ENCODE data around the gene STIP1.

STIP1 gene

DNA sequence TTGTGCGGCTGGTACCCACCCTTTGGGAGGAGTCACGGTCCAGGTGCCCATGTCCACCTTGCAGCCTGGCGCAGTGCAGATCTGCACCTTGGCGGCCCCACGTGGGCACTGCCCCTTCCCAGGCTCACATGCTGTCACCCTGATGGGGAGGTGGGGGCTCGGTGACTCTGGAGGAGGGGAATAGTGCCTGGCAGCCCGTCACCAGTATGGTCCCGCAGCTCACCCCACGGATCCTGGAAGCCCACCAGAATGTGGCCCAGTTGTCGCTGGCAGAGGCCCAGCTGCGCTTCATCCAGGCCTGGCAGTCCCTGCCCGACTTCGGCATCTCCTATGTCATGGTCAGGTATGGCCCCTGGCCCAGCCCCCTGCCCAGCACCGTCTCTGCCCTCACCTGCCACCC lies 34.8 kb downstream of the STIP1 start:
- Mint-ChIP-seq H3K9me3 (ENCODE audit: low read depth) (no peaks in the 10 kb centered on the region), H3K27ac (no peak overlapping the region), H3K4me1 (ENCODE audit: low read depth) (peaks cover 6% of the 10 kb centered on the region), H3K27me3 (no peaks in the 10 kb centered on the region), H3K36me3 (no peaks in the 10 kb centered on the region), H3K4me3 (no peak overlapping the region)

- H3K27me3 Mint-ChIP-seq, result no peaks in the 10 kb centered on the region
- no peaks in the 10 kb centered on the region for H3K9me3 Mint-ChIP-seq (ENCODE audit: low read depth)
- H3K36me3 Mint-ChIP-seq, result no peaks in the 10 kb centered on the region
- no peak overlapping the region for H3K4me3 Mint-ChIP-seq
- peaks cover 9% of the 10 kb centered on the region for H3K4me1 Mint-ChIP-seq (ENCODE audit: low read depth)
- H3K27ac Mint-ChIP-seq, result no peak overlapping the region
These were observed 36.7 kb downstream of the STIP1 start for GRCh38 chr11:64222651-64223000.

DNA sequence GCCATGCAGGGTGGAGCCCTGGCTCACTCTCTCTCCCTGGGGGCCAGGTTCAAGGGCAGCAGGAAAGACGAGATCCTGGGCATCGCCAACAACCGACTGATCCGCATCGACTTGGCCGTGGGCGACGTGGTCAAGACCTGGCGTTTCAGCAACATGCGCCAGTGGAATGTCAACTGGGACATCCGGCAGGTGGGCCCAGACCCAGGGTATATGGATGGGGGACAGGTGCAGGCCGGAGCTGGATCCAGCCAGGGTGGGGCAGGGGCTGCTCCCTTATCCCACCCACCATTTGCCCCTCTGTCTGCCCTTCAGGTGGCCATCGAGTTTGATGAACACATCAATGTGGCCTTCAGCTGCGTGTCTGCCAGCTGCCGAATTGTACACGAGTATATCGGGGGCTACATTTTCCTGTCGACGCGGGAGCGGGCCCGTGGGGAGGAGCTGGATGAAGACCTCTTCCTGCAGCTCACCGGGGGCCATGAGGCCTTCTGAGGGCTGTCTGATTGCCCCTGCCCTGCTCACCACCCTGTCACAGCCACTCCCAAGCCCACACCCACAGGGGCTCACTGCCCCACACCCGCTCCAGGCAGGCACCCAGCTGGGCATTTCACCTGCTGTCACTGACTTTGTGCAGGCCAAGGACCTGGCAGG lies 37.2 kb downstream of the STIP1 start:
- no peak overlapping the region for H3K4me3 Mint-ChIP-seq
- H3K36me3 Mint-ChIP-seq, result no peaks in the 10 kb centered on the region
- H3K9me3 Mint-ChIP-seq (ENCODE audit: low read depth), result no peaks in the 10 kb centered on the region
- H3K4me1 Mint-ChIP-seq (ENCODE audit: low read depth), result peaks cover 10% of the 10 kb centered on the region
- H3K27me3 Mint-ChIP-seq, result no peaks in the 10 kb centered on the region
- H3K27ac Mint-ChIP-seq, result no peak overlapping the region

GRCh38 chr11:64224151-64224890 lies 38.4 kb downstream of the STIP1 start:
- H3K36me3 Mint-ChIP-seq, result no peaks in the 10 kb centered on the region
- H3K27ac Mint-ChIP-seq, result no peak overlapping the region
- no peaks in the 10 kb centered on the region for H3K9me3 Mint-ChIP-seq (ENCODE audit: low read depth)
- peaks cover 12% of the 10 kb centered on the region for H3K4me1 Mint-ChIP-seq (ENCODE audit: low read depth)
- peak overlapping the region; percentile 88 for H3K4me3 Mint-ChIP-seq
- no peaks in the 10 kb centered on the region for H3K27me3 Mint-ChIP-seq

DNA sequence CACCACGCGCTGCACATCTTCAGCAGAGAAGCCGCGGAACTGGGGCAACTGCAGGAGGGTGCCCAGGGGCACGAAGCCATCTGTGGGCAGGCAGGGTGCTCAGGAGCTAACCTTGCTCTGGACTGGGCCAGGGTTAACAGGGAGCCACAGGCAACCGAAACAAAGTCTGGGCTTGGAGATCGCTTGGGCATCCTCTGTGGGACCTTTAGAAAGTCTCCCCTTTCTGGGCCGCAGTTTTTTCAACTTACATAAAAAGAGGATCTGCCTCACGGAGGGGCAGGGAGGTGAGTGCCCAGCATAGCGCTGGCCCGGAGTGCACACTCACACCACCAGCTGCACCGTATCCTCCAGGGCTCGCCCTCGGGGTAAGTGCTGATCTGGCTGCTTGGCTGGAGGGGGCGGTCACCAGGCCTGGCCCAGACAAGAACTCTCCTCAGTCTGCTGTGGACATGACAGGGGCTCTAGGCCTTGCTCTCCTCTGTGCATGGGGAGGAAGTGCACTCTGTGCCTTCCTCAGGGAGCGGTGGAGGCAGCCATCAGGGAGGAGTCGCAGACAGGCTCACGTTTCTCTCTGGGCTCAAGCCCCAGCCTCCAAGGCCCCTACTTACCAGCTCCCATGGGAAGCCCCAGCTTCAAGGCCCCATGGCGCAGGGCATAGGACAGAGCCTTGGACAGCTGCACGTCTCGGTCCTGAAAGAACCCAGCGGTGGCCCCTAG lies 39.1 kb downstream of the STIP1 start:
- peaks cover 20% of the 10 kb centered on the region for H3K4me1 Mint-ChIP-seq (ENCODE audit: low read depth)
- peak overlapping the region; percentile 88 for H3K4me3 Mint-ChIP-seq
- H3K36me3 Mint-ChIP-seq, result no peaks in the 10 kb centered on the region
- no peak overlapping the region for H3K27ac Mint-ChIP-seq
- H3K9me3 Mint-ChIP-seq (ENCODE audit: low read depth), result no peaks in the 10 kb centered on the region
- H3K27me3 Mint-ChIP-seq, result no peaks in the 10 kb centered on the region

DNA sequence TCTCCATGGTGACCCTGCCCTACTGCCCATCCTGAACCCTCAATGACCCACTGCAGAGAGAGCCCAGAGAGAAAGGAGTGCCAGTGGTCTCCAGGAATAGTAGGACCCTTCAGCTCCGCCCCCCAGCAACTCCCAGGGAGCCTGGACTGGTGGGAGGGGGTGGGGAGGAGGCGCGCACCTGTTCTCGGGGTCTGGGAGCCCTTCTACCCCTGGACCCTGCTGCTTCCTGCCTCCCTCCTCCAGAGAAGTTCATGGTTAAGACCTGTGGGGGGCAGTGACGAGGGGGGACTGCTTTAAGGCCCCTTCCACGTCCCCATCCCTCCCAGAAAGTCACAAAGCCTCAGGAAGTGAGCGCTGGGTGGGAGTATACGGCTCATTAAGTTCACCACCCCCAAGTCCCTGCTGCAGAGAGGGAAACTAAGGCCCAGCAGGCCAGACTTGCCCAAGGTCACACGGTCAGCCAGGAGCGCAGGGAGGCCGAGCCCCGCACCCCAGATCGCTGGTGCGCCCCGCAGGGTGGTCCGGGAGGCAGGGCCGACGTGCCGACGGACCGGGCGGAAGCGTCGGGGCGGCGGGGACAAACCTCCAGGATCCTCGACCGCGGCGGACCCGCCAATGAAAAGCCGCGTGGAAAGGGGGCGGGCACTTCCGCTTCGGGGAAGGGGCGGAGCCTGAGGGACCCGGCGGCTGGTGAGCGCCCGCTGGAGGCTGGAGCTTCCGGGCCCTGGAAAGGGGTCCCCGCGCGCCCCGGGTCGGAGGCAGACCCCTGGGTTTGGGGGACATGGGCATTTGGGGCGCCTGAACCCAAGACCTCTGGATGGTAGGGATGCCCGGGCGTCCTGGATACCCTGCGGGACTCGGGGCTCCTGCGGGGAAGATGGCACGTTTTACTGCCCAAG lies 39.9 kb downstream of the STIP1 start, which contains the start of the genes NUDT22 and TRPT1:
TSS of gene NUDT22 (plus strand) at position 667 of the 899 bp plus-strand sequence. CDS start 379 bp downstream, outside the sequence.
TSS of gene TRPT1 (minus strand) at position 579 of the 899 bp plus-strand sequence. CDS start at position 253, 326 bp downstream.
- no peaks in the 10 kb centered on the region for H3K27me3 Mint-ChIP-seq
- peak within 1 kb of the TSS; percentile 88 for H3K4me3 Mint-ChIP-seq
- H3K36me3 Mint-ChIP-seq, result no peaks in the 10 kb centered on the region
- H3K27ac Mint-ChIP-seq, result peak within 1 kb of the TSS; percentile 86
- peaks cover 21% of the 10 kb centered on the region for H3K4me1 Mint-ChIP-seq (ENCODE audit: low read depth)
- no peaks in the 10 kb centered on the region for H3K9me3 Mint-ChIP-seq (ENCODE audit: low read depth)

DNA sequence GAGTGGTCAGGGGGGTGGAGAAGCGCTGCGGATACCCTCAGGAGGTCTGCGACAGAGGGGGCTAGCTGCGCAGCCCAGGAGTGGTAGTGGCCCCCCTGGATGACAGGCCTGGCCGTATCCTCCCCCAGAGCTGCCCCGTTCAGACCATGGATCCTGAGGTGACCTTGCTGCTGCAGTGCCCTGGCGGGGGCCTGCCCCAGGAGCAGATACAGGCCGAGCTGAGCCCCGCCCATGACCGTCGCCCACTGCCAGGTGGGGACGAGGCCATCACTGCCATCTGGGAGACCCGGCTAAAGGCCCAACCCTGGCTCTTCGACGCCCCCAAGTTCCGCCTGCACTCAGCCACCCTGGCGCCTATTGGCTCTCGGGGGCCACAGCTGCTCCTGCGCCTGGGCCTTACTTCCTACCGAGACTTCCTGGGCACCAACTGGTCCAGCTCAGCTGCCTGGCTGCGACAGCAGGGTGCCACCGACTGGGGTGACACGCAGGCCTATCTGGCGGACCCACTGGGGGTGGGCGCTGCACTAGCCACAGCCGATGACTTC lies 40.6 kb downstream of the STIP1 start:
- H3K36me3 Mint-ChIP-seq, result no peaks in the 10 kb centered on the region
- H3K9me3 Mint-ChIP-seq (ENCODE audit: low read depth), result no peaks in the 10 kb centered on the region
- H3K4me3 Mint-ChIP-seq, result peak overlapping the region; percentile 88
- H3K27ac Mint-ChIP-seq, result peak overlapping the region; percentile 69
- peaks cover 24% of the 10 kb centered on the region for H3K4me1 Mint-ChIP-seq (ENCODE audit: low read depth)
- H3K27me3 Mint-ChIP-seq, result no peaks in the 10 kb centered on the region

DNA sequence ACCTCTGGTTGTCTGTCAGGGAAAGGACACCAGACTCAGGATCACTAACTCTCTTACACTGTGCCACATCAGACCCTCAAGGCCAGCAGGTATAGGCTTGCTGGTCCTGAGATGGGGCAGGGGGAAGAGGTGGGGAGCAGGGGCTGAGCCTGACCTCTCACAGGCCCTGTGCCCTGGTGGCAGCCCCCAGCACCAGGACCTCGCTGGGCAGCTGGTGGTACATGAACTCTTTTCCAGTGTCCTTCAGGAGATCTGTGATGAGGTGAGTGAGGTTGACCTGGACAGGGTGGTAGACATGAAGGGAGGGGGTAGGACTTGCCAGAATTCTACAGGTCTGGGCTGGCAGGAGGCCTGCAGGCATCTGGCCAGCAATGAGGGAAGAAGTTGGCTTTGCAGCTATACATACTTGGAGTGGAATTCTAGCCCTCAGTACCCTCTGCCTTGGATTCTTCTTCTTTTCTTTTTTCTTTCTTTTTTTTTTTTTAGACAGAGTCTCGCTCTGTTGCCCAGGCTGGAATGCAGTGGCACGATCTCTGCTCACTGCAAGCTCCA lies 41.5 kb downstream of the STIP1 start:
- H3K4me1 Mint-ChIP-seq (ENCODE audit: low read depth), result peaks cover 32% of the 10 kb centered on the region
- H3K4me3 Mint-ChIP-seq, result peak overlapping the region; percentile 88
- no peaks in the 10 kb centered on the region for H3K36me3 Mint-ChIP-seq
- H3K27ac Mint-ChIP-seq, result peak overlapping the region; percentile 69
- H3K9me3 Mint-ChIP-seq (ENCODE audit: low read depth), result no peaks in the 10 kb centered on the region
- H3K27me3 Mint-ChIP-seq, result no peaks in the 10 kb centered on the region

DNA sequence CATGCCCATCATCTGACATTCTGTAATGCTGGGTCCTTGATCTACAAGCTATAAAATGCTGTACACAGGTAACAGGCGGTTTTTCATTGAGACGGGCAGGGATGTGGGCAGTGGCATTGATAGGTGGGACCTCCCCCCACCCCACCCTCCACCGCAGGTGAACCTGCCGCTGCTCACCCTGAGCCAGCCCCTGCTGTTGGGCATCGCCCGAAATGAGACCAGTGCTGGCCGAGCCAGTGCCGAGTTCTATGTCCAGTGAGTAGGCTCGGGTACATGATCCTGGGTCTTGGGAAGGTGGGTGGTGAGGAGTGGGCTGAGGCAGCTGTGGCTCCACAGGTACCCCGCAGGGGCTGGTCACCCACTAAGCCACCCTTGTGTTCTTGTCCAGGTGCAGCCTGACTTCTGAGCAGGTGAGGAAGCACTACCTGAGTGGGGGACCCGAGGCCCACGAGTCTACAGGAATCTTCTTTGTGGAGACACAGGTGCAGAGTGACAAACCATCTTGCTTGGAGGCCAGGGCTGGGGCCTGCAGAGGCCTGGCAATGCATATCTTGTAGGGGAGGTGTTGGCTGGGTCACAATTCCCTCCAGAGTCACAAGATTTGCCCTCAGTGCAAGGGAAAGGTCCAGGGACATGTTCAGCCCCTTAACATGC lies 43.2 kb downstream of the STIP1 start:
- Mint-ChIP-seq H3K27ac (peak overlapping the region; percentile 46), H3K4me1 (ENCODE audit: low read depth) (peaks cover 42% of the 10 kb centered on the region), H3K36me3 (no peaks in the 10 kb centered on the region), H3K4me3 (peak overlapping the region; percentile 88), H3K27me3 (no peaks in the 10 kb centered on the region), H3K9me3 (ENCODE audit: low read depth) (no peaks in the 10 kb centered on the region)

DNA sequence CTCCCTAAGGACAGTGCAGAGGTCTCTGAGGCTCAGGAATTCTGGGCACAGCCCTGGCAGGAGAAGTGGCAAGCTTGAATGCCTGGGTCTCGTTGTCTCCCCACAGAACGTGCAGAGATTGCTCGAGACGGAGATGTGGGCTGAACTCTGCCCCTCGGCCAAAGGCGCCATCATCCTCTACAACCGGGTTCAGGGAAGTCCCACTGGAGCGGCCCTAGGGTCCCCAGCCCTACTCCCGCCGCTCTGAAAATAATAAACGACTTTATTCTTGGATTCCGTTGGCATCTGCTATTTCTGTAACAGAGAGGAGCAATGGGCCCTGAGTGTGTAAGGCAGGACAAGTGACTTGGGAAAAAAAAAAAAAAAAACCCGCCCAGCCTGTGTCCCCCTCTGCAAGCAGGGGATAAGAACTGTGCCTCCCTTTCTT lies 43.8 kb downstream of the STIP1 start:
- H3K27ac Mint-ChIP-seq, result peak overlapping the region; percentile 75
- no peaks in the 10 kb centered on the region for H3K36me3 Mint-ChIP-seq
- no peaks in the 10 kb centered on the region for H3K27me3 Mint-ChIP-seq
- H3K9me3 Mint-ChIP-seq (ENCODE audit: low read depth), result no peaks in the 10 kb centered on the region
- H3K4me1 Mint-ChIP-seq (ENCODE audit: low read depth), result peaks cover 42% of the 10 kb centered on the region
- H3K4me3 Mint-ChIP-seq, result peak overlapping the region; percentile 80

DNA sequence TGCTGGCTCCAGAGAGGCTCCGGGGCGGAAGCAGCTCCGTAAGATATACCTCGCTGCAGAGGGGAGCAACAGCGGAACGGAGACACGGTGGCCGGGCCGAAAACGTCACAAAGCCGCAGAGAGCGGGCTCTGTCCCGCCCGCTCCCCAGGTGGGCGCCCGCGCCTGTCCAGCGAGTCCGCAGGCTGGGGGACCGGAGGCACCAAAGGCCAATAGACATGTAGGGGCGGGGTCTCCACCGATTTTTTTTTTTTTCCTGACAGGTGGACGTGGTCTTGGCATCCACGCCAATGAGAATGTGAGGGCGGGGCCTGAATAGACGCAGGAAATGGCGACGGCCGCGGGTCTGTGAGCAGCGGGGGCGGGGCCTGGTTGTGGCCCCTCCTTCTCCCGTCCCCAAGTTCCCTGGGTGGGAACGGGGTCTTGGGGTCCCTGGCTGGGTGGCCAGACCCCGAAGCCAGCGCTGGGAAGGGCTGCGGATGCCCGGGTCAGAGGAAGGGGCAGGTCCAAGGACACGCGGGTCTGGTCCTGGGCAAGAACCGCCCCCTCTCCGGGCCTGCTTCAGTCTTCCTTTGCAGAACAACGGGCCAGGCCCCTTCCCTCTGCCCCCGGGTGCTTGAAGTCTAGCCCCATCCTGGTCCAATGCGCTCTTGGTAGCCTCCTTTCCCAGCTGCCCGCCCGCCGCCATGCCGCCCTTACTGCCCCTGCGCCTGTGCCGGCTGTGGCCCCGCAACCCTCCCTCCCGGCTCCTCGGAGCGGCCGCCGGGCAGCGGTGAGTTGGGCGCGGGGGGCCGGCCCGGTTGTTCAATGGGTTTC lies 44.4 kb downstream of the STIP1 start, which contains the start of gene DNAJC4:
TSS of gene DNAJC4 (plus strand) at position 378 of the 814 bp plus-strand sequence. CDS start at position 685, 307 bp downstream.
- no peaks in the 10 kb centered on the region for H3K27me3 Mint-ChIP-seq
- no peaks in the 10 kb centered on the region for H3K36me3 Mint-ChIP-seq
- H3K4me1 Mint-ChIP-seq (ENCODE audit: low read depth), result peaks cover 42% of the 10 kb centered on the region
- peak within 1 kb of the TSS; percentile 80 for H3K4me3 Mint-ChIP-seq
- H3K9me3 Mint-ChIP-seq (ENCODE audit: low read depth), result no peaks in the 10 kb centered on the region
- H3K27ac Mint-ChIP-seq, result peak within 1 kb of the TSS; percentile 84

- H3K27me3 Mint-ChIP-seq, result no peaks in the 10 kb centered on the region
- peaks cover 44% of the 10 kb centered on the region for H3K4me1 Mint-ChIP-seq (ENCODE audit: low read depth)
- no peaks in the 10 kb centered on the region for H3K36me3 Mint-ChIP-seq
- peak overlapping the region; percentile 80 for H3K4me3 Mint-ChIP-seq
- no peaks in the 10 kb centered on the region for H3K9me3 Mint-ChIP-seq (ENCODE audit: low read depth)
- peak overlapping the region; percentile 84 for H3K27ac Mint-ChIP-seq
These were observed 45.0 kb downstream of the STIP1 start for GRCh38 chr11:64230985-64231365.

DNA sequence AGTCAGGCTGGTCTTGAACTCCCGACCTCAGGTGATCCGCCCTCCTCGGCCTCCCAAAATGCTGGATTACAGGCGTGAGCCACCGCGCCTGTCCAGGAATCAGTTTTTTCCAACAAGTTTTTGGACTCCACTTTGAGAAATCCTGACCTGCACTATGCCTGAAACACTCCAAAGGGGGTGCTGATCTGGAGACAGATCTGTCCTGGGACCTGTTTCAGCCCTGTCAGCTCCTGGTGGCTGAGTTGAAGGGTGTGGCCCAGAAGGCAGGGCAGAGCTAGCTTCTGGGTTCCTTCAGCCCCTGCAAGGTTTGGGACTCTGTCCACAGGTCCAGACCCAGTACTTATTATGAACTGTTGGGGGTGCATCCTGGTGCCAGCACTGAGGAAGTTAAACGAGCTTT lies 45.6 kb downstream of the STIP1 start:
- peaks cover 44% of the 10 kb centered on the region for H3K4me1 Mint-ChIP-seq (ENCODE audit: low read depth)
- no peaks in the 10 kb centered on the region for H3K27me3 Mint-ChIP-seq
- no peaks in the 10 kb centered on the region for H3K36me3 Mint-ChIP-seq
- no peak overlapping the region for H3K27ac Mint-ChIP-seq
- H3K9me3 Mint-ChIP-seq (ENCODE audit: low read depth), result no peaks in the 10 kb centered on the region
- H3K4me3 Mint-ChIP-seq, result peak overlapping the region; percentile 80

All from activated naive CD8-positive, alpha-beta T cell (primary cell).